ENCODE data around the gene EXOC6. TPM values are rescaled to one million over a fixed set of nuclear protein-coding genes. Genes with fewer than 3 reads are reported as not detected.

EXOC6 gene
- total RNA-seq, result 21.7 and 37.6 TPM in 2 replicates

GRCh38 chr10:92848441-92849233, at the start of gene EXOC6:
Gene EXOC6 (plus strand): TSS chr10:92848520. CDS start chr10:92848534, 14 bp downstream.
- DNase-seq (ENCODE audit: extremely low read depth, low read depth, low spot score), result no peak

DNA sequence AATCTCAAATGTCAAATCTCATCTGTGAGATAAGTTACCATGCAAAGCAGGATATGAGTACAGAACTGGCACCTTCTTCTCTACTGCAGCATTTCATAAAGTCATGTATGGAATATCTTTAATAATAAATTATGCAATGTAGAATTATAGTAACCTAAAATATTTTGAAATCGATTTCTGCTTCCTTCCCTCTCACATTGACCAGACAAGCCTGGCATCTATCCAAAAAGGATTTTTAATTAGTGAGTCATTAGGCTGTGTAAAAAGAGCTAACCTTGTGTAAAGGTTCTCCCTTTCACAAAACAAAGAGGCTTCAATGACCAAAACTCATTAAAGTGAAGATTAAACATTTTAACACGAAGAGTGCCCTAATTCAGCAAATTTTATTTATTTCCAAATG, 48.8 kb upstream of the EXOC6 start:
- no peak for DNase-seq (ENCODE audit: extremely low read depth, low read depth, low spot score)

GRCh38 chr10:92800134-92800733, 48.1 kb upstream of the EXOC6 start:
- no peak for DNase-seq (ENCODE audit: extremely low read depth, low read depth, low spot score)

DNA sequence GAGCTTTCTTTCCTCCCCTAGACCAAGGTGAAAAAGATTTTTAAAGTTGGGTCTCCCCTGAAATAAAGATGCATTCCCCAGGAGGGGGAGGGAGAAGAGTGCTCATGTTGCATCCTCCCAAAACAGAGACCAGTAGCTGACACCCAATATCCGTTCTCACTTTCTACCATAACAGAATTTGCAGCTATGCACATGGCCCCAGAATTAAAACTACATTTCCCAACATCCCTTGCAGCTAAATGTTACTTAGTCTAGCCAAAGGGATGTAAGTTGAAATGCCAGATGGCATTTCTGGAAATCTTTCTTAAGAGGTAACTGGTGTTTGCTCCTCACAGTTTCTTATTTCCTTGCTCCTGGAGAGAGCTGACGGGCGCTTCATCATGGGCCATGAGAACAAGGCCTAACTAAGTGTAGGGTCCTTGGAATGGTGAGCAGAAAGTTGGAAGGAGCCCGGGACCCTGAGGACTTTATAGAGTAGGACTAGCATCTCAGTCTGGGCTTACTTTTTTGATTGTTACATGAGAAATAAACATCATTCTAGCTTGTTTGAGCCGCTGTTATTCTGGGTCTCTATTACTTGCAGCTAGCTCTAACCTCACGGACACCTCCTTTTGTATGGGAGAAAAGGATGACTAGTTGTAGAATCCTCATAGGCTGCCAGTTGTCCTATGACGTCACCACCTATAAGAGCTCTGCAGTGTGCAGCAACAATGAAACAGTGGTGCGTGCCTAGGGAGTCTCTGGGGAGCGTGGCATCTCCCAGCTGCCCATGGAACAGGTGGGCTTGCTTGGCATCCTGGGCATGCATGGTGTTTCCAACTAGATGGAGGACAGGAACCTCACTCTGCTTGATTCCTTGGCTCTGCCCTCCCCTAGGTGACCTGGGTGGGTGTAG, 46.1 kb upstream of the EXOC6 start:
- DNase-seq (ENCODE audit: extremely low read depth, low read depth, low spot score), result no peak

- no peak for DNase-seq (ENCODE audit: extremely low read depth, low read depth, low spot score)
These were observed 38.5 kb upstream of the EXOC6 start for GRCh38 chr10:92809840-92810239.

- no peak for DNase-seq (ENCODE audit: extremely low read depth, low read depth, low spot score)
These were observed 37.3 kb upstream of the EXOC6 start for GRCh38 chr10:92810934-92811532.

DNA sequence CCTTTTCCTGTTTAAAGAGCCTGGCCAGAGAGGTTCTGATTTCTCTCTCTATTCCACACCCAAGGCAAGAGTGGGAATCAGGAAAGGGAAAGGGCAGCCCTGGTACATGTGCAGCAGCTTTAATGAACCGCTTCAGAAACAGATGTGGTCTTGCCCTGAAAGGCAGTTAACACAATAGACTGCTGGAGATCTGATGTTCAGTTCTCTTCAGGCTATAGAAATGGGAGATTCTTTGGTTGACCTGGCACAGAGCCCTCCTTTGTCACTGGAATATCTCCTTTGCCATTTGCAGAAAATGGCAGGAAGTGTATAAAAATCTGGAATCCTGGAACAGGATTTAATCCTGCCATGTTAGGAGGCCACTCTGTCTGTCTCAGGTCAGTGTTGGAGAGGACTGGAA, 36.3 kb upstream of the EXOC6 start:
- DNase-seq (ENCODE audit: extremely low read depth, low read depth, low spot score), result no peak

DNA sequence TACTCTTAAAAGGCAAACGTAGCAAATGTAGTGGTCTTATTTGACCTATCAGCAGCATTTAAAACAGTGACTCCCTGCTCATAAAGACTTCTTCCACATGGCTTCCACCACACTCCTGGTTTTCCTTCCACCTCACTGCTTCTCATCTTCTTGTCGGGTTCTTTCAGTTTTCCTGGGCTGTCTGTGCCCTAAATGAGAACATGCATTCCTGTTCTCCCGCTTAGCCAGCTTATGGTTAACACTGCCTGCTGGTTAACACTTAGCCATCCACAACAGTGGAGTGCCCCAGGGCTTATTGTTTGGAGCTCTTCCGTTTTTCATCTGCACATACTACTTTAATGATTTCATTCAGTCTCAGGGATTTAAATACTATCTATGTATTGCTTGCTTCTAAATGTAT, 34.3 kb upstream of the EXOC6 start:
- no peak for DNase-seq (ENCODE audit: extremely low read depth, low read depth, low spot score)

DNA sequence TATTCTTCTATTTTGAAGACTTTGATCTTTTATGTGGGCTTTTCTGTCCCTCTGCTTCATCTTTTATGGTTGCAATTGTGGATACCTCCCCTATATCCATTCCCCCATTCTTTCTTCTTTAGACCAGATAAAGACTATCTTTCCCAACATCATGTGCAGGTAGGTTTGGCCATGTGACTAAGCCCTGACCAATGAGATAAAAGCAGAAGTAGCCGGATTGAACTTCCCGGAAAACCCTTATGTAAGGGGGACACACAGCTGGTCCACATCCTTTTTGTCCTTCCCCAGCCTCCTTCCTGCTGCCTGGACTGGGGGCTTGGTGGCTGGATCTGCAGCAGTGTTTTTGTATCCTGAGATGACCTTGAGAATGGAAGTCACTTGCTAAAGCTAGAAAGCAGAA, 33.5 kb upstream of the EXOC6 start:
- no peak for DNase-seq (ENCODE audit: extremely low read depth, low read depth, low spot score)

DNA sequence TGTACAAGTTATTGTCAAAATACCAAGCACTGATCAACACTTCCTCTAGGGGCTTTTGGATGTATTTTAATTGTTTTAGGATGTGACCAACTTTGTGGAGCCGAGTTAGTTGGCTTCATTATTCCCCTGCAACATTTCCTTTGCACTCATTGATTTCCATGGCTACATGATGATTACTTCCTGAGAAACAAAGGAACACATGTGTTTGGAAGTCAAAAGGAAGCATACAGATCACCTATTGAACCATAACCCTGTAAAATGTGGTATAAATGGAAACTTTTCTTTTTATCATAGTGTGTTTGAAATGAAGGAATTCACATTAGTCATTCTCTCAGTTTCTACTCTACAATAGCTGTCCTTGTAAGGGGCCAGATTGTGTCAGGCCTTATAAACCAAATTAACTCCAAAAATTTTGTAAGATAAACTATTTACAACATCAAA, 32.2 kb upstream of the EXOC6 start:
- DNase-seq (ENCODE audit: extremely low read depth, low read depth, low spot score), result peak; percentile 100

DNA sequence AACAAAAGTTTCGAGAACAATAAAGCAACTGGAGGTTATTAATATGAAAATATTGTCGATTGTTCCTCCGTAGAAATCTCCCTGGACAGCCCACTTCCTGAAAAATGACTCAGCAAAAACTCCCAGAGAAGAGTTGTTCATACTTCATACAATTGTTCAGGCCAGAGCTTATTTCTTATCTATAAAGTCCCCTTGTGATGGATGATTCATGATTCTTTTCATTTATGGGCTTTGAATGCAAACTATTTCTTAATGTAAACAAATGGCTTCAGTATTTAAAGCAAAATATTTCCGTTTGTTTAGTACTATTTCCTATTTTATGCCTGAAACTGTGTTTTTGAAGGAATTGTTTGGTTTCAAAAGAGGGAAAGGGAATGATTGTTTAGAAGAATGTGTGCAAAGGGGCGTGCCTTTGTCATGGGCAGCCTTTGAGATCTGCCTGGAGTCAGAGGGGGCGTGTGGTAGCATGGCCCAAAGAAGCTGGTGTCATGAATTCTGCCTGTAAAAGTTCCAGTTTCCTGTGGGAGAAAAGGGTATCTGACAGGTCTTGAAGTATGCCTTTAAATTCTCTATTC, 26.2 kb upstream of the EXOC6 start:
- peak; percentile 96 for DNase-seq (ENCODE audit: extremely low read depth, low read depth, low spot score)

- DNase-seq (ENCODE audit: extremely low read depth, low read depth, low spot score), result peak; percentile 83
These were observed 25.4 kb upstream of the EXOC6 start for GRCh38 chr10:92822964-92823363.

DNA sequence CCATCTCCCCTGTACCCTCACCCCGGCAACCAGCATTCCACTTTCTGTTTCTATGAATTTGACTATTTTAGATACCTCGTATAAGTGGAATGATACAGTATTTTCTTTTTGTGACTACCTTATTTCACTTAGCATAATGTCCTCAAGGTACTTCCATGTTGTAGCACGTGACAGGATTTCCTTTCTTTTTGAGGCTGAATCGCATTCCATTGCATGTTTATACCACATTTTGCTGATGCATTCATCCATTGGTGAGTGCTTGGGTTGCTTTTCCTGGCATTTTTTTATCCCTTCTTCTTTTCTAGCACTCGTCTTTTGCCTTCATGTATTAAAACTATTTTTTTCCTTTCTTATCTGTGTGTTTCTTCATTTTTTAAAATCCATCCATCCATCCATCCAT, 22.3 kb upstream of the EXOC6 start:
- DNase-seq (ENCODE audit: extremely low read depth, low read depth, low spot score), result no peak

- no peak for DNase-seq (ENCODE audit: extremely low read depth, low read depth, low spot score)
These were observed 21.8 kb upstream of the EXOC6 start for GRCh38 chr10:92826504-92826903.

DNA sequence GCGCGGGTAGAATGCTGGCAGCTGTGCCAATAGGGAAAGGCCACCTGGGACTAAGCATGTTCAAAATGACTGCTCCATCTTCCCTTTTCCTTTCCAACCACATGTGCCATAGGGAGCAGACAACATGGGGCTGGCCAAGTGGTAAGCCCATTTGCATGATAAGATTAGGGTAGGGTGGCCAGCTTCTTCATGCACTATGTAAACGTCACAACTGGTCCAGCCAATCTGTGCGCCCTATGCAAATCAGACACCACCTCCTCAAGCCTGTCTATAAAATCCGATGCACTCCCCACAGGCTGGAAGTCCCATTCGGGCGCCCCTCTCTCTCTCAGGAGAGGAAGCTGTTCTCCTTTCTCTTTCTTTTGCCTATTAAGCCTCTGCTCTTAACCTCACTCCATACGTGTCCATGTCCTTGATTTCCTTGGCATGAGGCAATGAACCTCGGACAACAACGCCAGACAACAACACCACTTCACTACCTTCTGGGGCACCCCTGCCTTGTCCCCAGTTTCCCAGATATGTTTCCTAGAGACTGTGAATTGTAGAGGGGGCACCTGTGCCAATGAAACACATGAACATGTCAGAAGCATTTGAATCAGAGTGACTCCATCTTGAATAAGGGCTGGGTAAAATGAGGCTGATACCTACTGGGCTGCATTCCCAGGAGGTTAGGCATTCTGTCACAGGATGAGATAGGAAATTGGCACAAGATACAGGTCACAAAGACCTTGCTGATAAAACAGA, 19.1 kb upstream of the EXOC6 start:
- DNase-seq (ENCODE audit: extremely low read depth, low read depth, low spot score), result no peak

- no peak for DNase-seq (ENCODE audit: extremely low read depth, low read depth, low spot score)
These were observed 18.4 kb upstream of the EXOC6 start for GRCh38 chr10:92829786-92830377.

DNA sequence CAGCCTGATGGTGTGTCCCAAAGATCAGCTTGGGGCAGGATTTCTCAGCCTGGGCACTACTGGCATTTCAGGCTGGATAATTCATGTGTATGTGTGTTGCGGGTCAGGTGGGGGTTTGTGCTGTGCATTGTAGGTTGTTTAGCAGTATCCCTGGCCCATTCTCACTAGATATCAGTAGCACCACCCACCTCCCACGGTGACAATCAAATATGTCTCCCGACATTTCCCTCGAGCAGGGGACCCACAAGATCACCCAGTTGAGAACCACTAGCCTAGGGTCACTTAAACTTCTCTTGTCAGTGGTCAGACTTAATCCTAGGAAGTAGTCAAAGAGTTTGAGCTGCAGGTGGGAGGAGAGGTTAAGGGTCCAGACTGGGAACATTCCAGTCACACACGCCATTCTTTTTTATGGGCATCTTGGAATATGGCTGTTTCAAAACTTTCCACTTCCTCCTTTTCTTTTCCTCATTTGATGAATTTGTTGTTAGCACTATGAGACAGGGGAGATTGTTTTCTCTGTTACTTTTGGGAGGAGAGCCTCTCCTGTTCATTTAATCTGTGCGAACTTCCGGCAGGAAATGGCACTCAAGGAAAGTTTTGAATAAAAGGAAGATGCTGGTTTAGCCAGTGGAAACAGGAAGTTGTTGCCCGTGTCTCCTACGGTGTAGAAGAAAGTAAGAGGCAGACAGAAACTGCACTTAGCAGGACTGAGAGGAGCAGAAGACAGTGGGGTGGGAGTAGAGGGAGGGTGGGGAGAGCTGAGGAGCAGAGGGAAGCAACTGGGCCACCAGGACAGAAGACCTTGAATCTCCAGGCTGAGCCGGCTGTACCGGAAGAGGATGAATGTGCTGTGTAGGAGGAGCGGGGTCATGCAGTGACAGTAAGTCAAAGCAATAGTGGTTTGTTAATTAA, 17.6 kb upstream of the EXOC6 start:
- DNase-seq (ENCODE audit: extremely low read depth, low read depth, low spot score), result no peak

DNA sequence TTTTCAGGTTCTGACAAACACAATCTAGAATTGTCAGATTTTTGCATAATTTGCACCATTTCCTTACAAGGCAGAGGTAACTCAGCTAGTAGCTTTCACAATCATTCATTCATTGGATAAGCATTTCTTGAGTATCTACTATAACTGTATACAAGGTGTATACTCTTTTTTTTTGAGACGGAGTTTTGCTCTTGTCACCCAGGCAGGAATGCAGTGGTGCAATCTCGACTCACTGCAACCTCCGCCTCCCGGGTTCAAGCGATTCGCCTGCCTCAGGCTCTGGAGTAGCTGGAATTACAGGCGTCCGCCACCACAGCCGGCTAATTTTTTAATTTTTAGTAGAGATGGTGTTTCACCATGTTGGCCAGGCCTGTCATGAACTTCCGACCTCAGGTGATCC, 16.2 kb upstream of the EXOC6 start:
- no peak for DNase-seq (ENCODE audit: extremely low read depth, low read depth, low spot score)
